GM18951 (cell line): Measurements from ENCODE around the gene TAS2R9.
"Not testable (repeated sequence)": the region's sequence is repeated elsewhere in the genome, so short reads cannot be mapped to it uniquely, and the experiment has no call there.

Source experiments
- POLR2A ChIP-seq: IDR thresholded peaks from 4 replicates; pipeline ENCODE4 v1.6.1; 2011; ENCODE audit warnings: mild to moderate bottlenecking; ENCODE audit not compliant: insufficient read length, insufficient read depth; ENCODE audit errors: extremely low read depth
- in situ Hi-C: fragments of 300-500 bp; cut with MboI; formaldehyde crosslinking; loops from one replicate; pipeline ENCODE4 v1.12.0; 2022; ENCODE audit warnings: low sequenced_read_pairs, mixed read lengths, inconsistent platforms; ENCODE audit not compliant: unreplicated experiment

Gene TAS2R9

GRCh38 chr12:10802587-10802986 is 7.4 kb downstream of the TAS2R9 start, which contains the start of gene TAS2R7:
TAS2R7 (minus strand) TSS chr12:10802627; CDS start chr12:10802570, 57 bp downstream.
- in situ Hi-C loops: no loop called here
- no peak for TF ChIP-seq POLR2A

- in situ Hi-C loops: no loop called here
- no peak for TF ChIP-seq POLR2A
Measured at GRCh38 chr12:10801741-10802140, 8.2 kb downstream of the TAS2R9 start.

- TF ChIP-seq POLR2A: no peak
Measured at GRCh38 chr12:10794222-10794621, 15.7 kb downstream of the TAS2R9 start.

GRCh38 chr12:10791769-10792168 is 18.2 kb downstream of the TAS2R9 start:
- in situ Hi-C loops: not testable (repeated sequence)

More at GRCh38 chr12:10794222-10794621, 15.7 kb downstream of the TAS2R9 start:
- in situ Hi-C loops: no loop called here

- TF ChIP-seq POLR2A: no peak
- in situ Hi-C loops: no loop called here
Measured at GRCh38 chr12:10783252-10783651, 26.7 kb downstream of the TAS2R9 start.

- in situ Hi-C loops: loop anchor here (10.0 kb wide), 1 partner anchor 706 kb away; no protein-coding TSS in a partner anchor
- TF ChIP-seq POLR2A: no peak
Measured at GRCh38 chr12:10779103-10779502, 30.9 kb downstream of the TAS2R9 start.

GRCh38 chr12:10771132-10771733 is 38.7 kb downstream of the TAS2R9 start:
- in situ Hi-C loops: loop anchor here (10.0 to 25.0 kb wide), 3 partner anchors 416 to 714 kb away; partner anchors contain the start of gene TAS2R42
- no peak for TF ChIP-seq POLR2A

- in situ Hi-C loops: loop anchor here (25.0 kb wide), 2 partner anchors 428 to 522 kb away; partner anchors contain the start of gene TAS2R42
- no peak for TF ChIP-seq POLR2A
Measured at GRCh38 chr12:10759657-10760056, 50.3 kb downstream of the TAS2R9 start.
